GM12878 (cell line): ENCODE measurements around the gene PTPN5. TPM values are rescaled to one million over a fixed set of nuclear protein-coding genes. Genes with fewer than 3 reads are reported as not detected.

ENCODE experiments used
- ATAC-seq: fragments of 200-7000 bp; cut with Tn5 transposase; 3 replicates; pipeline ENCODE4 v1.9.1; 2020; ENCODE audit warnings: mild to moderate bottlenecking, moderate library complexity
- BruUV-seq: library from RNA; stranded (reverse); fragments of 400-500 nt; replicated peaks from 2 replicates; lab custom pipeline; 2021; lab: Mats Ljungman, UMichigan
- CTCF ChIA-PET: fragments of 300-600 bp; sonication (Branson Sonifier 250); formaldehyde crosslinking; extraction: SDS; loops from one replicate; lab custom pipeline; 2021; ENCODE audit warnings: inconsistent platforms; lab: Yijun Ruan, JAX
- POLR2A ChIA-PET: fragments of 350-600 bp; formaldehyde crosslinking; extraction: SDS; loops from one replicate; lab custom pipeline; 2021; ENCODE audit warnings: inconsistent platforms; lab: Charles Lee
- RAD21 ChIA-PET: fragments of 300-600 bp; sonication (Branson Sonifier 250); formaldehyde crosslinking; loops from one replicate; lab custom pipeline; 2023; ENCODE audit warnings: antibody characterized with exemption; ENCODE audit not compliant: unreplicated experiment; lab: Charles Lee
- SMC1A ChIA-PET: fragments of 300-600 bp; sonication (Branson Sonifier 250); formaldehyde crosslinking; loops from one replicate; lab custom pipeline; 2023; ENCODE audit not compliant: unreplicated experiment, uncharacterized antibody; lab: Charles Lee
- DNase-seq: peaks from one replicate; pipeline ENCODE4 v3.0.0-alpha.2; 2011; ENCODE audit warnings: low read depth, low spot score
- FAIRE-seq: peaks from 3 replicates; lab custom pipeline; 2011; peaks lifted over from hg19 to GRCh38; lab: Jason Lieb, UNC
- H2AFZ ChIP-seq: 2 replicates; pipeline ENCODE4 v1.6.0; 2011; ENCODE audit warnings: low read depth, low read length, control low read depth; ENCODE audit not compliant: control insufficient read depth
- H3K27ac ChIP-seq: 2 replicates; pipeline ENCODE4 v1.5.1; 2011; ENCODE audit warnings: control low read depth; ENCODE audit not compliant: control insufficient read depth, insufficient read depth
- H3K27me3 ChIP-seq, 2 experiments: replicated peaks in 1 of 2; 2 replicates each; pipeline versions ENCODE4 v1.6.0 to v1.6.1; 2011; ENCODE audit warnings: low read length in 1 of 2; ENCODE audit not compliant: control insufficient read depth in 2 of 2, insufficient read depth in 2 of 2
- H3K36me3 ChIP-seq, 2 experiments: 2 replicates each; pipeline ENCODE4 v1.5.1; 2011; ENCODE audit warnings: low read length in 1 of 2; ENCODE audit not compliant: control insufficient read depth in 2 of 2, insufficient read depth in 2 of 2
- H3K4me1 ChIP-seq: 2 replicates; pipeline ENCODE4 v1.6.1; 2011; ENCODE audit warnings: mild to moderate bottlenecking, low read length, moderate library complexity, mixed read lengths; ENCODE audit not compliant: control insufficient read depth, insufficient read depth
- H3K4me2 ChIP-seq: 2 replicates; pipeline ENCODE4 v1.6.0; 2011; ENCODE audit warnings: control low read depth; ENCODE audit not compliant: control insufficient read depth, insufficient read depth
- H3K4me3 ChIP-seq: fragments of 200-600 bp; sonication (generic); 2 replicates; pipeline ENCODE4 v1.5.1; 2016
- H3K79me2 ChIP-seq: 2 replicates; pipeline ENCODE4 v1.6.0; 2011; ENCODE audit warnings: low read length; ENCODE audit not compliant: control insufficient read depth, insufficient read depth
- H3K9ac ChIP-seq: 2 replicates; pipeline ENCODE4 v1.8.0; 2011; ENCODE audit warnings: low read length, control low read depth, mixed read lengths; ENCODE audit not compliant: control insufficient read depth, insufficient read depth
- H3K9me3 ChIP-seq: replicated peaks from 3 replicates; pipeline ENCODE4 v1.5.1; 2011; ENCODE audit warnings: mild to moderate bottlenecking, low read length; ENCODE audit not compliant: control insufficient read depth, insufficient read depth
- H4K20me1 ChIP-seq: 2 replicates; pipeline ENCODE4 v1.6.0; 2011; ENCODE audit not compliant: control insufficient read depth, insufficient read depth
- GABPA ChIP-seq: IDR thresholded peaks from 2 replicates; pipeline ENCODE4 v1.6.1; 2014; ENCODE audit warnings: antibody characterized with exemption, low read depth, mild to moderate bottlenecking, inconsistent platforms
- GATAD2B ChIP-seq: fragments of 450-650 bp; conservative IDR thresholded peaks from 2 replicates; pipeline ENCODE4 v1.6.1; 2017; ENCODE audit warnings: low read depth, mild to moderate bottlenecking, moderate library complexity
- JUND ChIP-seq: IDR thresholded peaks from 2 replicates; pipeline ENCODE4 v1.6.1; 2012; ENCODE audit warnings: low read depth, mild to moderate bottlenecking, low read length, improper control_type of control experiment, moderate library complexity
- MYC ChIP-seq: IDR thresholded peaks from 2 replicates; pipeline ENCODE4 v1.6.1; 2011; ENCODE audit warnings: mild to moderate bottlenecking, low read length, moderate library complexity, inconsistent platforms; ENCODE audit not compliant: insufficient read depth, insufficient replicate concordance, insufficient read length, severe bottlenecking
- PML ChIP-seq: IDR thresholded peaks from 2 replicates; pipeline ENCODE4 v1.6.1; 2012; ENCODE audit warnings: low read length, inconsistent platforms
- PRDM15 ChIP-seq: fragments of 450-650 bp; formaldehyde crosslinking; IDR thresholded peaks from 2 replicates; pipeline ENCODE4 v1.4.0; 2020; ENCODE audit warnings: mild to moderate bottlenecking, moderate library complexity
- RBBP5 ChIP-seq: fragments of 200-600 bp; sonication (generic); conservative IDR thresholded peaks from 2 replicates; pipeline ENCODE4 v1.6.1; 2016
- REST ChIP-seq: IDR thresholded peaks from 2 replicates; pipeline ENCODE4 v1.6.1; 2012; ENCODE audit warnings: mild to moderate bottlenecking, low read depth, low read length
- ZNF622 ChIP-seq: fragments of 450-650 bp; IDR thresholded peaks from 2 replicates; pipeline ENCODE4 v1.6.1; 2017; ENCODE audit warnings: mild to moderate bottlenecking, inconsistent platforms
- WGBS: methylation state at CpG from one replicate; pipeline ENCODE4 v1.1.6; 2016; ENCODE audit warnings: low lambda C conversion rate; ENCODE audit not compliant: insufficient replicate concordance, insufficient coverage; ENCODE audit errors: missing lambda C conversion rate; 5-methylcytosine and 5-hydroxymethylcytosine counted together
- in situ Hi-C: fragments of 300-500 bp; cut with MboI; formaldehyde crosslinking; loops from 9 replicates; pipeline ENCODE4 v1.14.3; 2018; ENCODE audit warnings: mixed read lengths
- intact Hi-C: fragments of 100-400 bp; cut with micrococcal nuclease; formaldehyde crosslinking; loops from one replicate; pipeline ENCODE4 v1.14.2; 2022; ENCODE audit not compliant: unreplicated experiment
- polyA plus RNA-seq, 11 experiments: library from polyadenylated mRNA; depleted of rRNA in 4 of 11; unstranded in 6 of 11; stranded (reverse) in 5 of 11; fragments of >200 nt; fragmentation: Nextera tagmentation in 4 of 11; fragmentation: Illumina TruSeq in 1 of 11; extraction: Ambion mirVana in 4 of 11; extraction: Trizol in 1 of 11; gene quantifications; 1 replicate in 1 of 11; 2 replicates in 10 of 11; pipeline versions ENCODE4 v1.2.1 to v1.2.3, GENCODE V29; 2011 to 2016; ENCODE audit warnings: inconsistent platforms in 2 of 11, missing spikeins in 2 of 11, low read depth in 1 of 11
- total RNA-seq, 4 experiments: library from RNA; depleted of rRNA in 3 of 4; stranded (reverse); fragments of >200 nt in 3 of 4; fragmentation: Illumina TruSeq in 1 of 4; extraction: Trizol in 1 of 4; gene quantifications; 2 replicates each; pipeline versions ENCODE4 v1.2.1 to v1.2.3, GENCODE V29; 2013 to 2021

Gene PTPN5
- total and polyA plus RNA-seq, 10 of the 15 experiments (the other 5 are each of a cell fraction or from before 2014, with no cell fraction given) = 0.04 to 0.06 (median 0.05) TPM; not detected in 7

GRCh38 chr11:18836417-18836816, 44.8 kb upstream of the PTPN5 start:
- in situ Hi-C loops = no loop called here
- Histone ChIP-seq H3K27ac (no peak overlapping the region), H3K79me2 (no peaks in the 10 kb centered on the region), H3K4me2 (no peak overlapping the region), H3K9ac (no peak overlapping the region), H2AFZ (no peak overlapping the region), H3K36me3 (no peaks in the 10 kb centered on the region), H3K4me3 (no peak overlapping the region), H4K20me1 (no peaks in the 10 kb centered on the region), H3K4me1 (no peaks in the 10 kb centered on the region), H3K27me3 (no peaks in the 10 kb centered on the region), H3K9me3 (no peaks in the 10 kb centered on the region; the same call in 2 of the 3 replicates)
- DNase-seq = no peak
- intact Hi-C loops = no loop called here
- ATAC-seq = no peak
- no peak for FAIRE-seq
- 0% methylated on average over 2 of the region's 2 CpGs for WGBS
- SMC1A ChIA-PET = no interaction called here
- CTCF ChIA-PET = no interaction called here
- TF ChIP-seq REST (peak; percentile 72; the same call in 1 of the 2 replicates), RBBP5 (no peak)
- POLR2A ChIA-PET = no interaction called here
- RAD21 ChIA-PET = no interaction called here
- BruUV-seq = no TSS peak

GRCh38 chr11:18834754-18835466, 43.3 kb upstream of the PTPN5 start:
- H3K4me2 ChIP-seq = no peak overlapping the region
- H3K27ac ChIP-seq = no peak overlapping the region
- 12% methylated on average over 5 of the region's 5 CpGs for WGBS
- ChIA-PET POLR2A (no interaction called here), RAD21 (no interaction called here), SMC1A (no interaction called here), CTCF (interaction anchor here (0.9 kb wide), 1 partner anchor 39 kb away, joined by 3 read pairs; no protein-coding TSS in a partner anchor)
- H4K20me1 ChIP-seq = no peaks in the 10 kb centered on the region
- ATAC-seq = no peak
- FAIRE-seq = no peak
- no peak overlapping the region for H3K4me3 ChIP-seq
- in situ Hi-C loops = no loop called here
- intact Hi-C loops = no loop called here
- no peaks in the 10 kb centered on the region; a peak in 1 of 4 replicates for H3K27me3 ChIP-seq
- no peak overlapping the region for H2AFZ ChIP-seq
- no peaks in the 10 kb centered on the region for H3K9me3 ChIP-seq
- H3K79me2 ChIP-seq = no peaks in the 10 kb centered on the region
- no TSS peak for BruUV-seq
- H3K36me3 ChIP-seq = no peaks in the 10 kb centered on the region
- no peak for DNase-seq
- no peaks in the 10 kb centered on the region for H3K4me1 ChIP-seq
- no peak overlapping the region for H3K9ac ChIP-seq
- no peak for TF ChIP-seq JUND
- no peak for TF ChIP-seq PML
- TF ChIP-seq GATAD2B = no peak
- TF ChIP-seq PRDM15 = no peak
- TF ChIP-seq ZNF622 = no peak
- TF ChIP-seq MYC = no peak
- no peak for TF ChIP-seq GABPA
